Suprapubic skin (tissue), 4 donors: ENCODE data around the gene IMMP2L. TPM values are rescaled to one million over a fixed set of nuclear protein-coding genes. Genes with fewer than 3 reads are reported as not detected.

ENCODE experiments used
- DNase-seq, 2 donors: peaks; one replicate each; pipeline ENCODE4 v3.0.0-alpha.2; 2019; ENCODE audit warnings: low spot score in 2 of 2
- H3K27ac ChIP-seq: fragments of 200-600 bp; sonication (generic); one replicate; pipeline ENCODE4 v1.5.1; 2019
- H3K27me3 ChIP-seq: fragments of 200-600 bp; sonication (generic); one replicate; pipeline ENCODE4 v1.5.1; 2019
- H3K36me3 ChIP-seq: fragments of 200-600 bp; sonication (generic); one replicate; pipeline ENCODE4 v1.5.1; 2019
- H3K4me1 ChIP-seq: fragments of 200-600 bp; sonication (generic); one replicate; pipeline ENCODE4 v1.5.1; 2019
- H3K4me3 ChIP-seq: fragments of 200-600 bp; sonication (generic); one replicate; pipeline ENCODE4 v1.5.1; 2019; ENCODE audit warnings: mild to moderate bottlenecking
- H3K9me3 ChIP-seq: fragments of 200-600 bp; sonication (generic); one replicate; pipeline ENCODE4 v1.5.1; 2019
- EP300 ChIP-seq: sonication (generic); formaldehyde crosslinking; IDR thresholded peaks from one replicate; pipeline ENCODE4 v1.6.1; 2017; ENCODE audit warnings: antibody characterized with exemption
- POLR2A ChIP-seq, 2 donors: fragments of 450-650 bp; IDR thresholded peaks; one replicate each; pipeline ENCODE4 v1.6.1; 2017; ENCODE audit warnings: antibody characterized with exemption in 2 of 2, mild to moderate bottlenecking in 2 of 2, moderate library complexity in 2 of 2
- POLR2AphosphoS5 ChIP-seq, 3 donors: sonication (generic); formaldehyde crosslinking; IDR thresholded peaks; one replicate each; pipeline ENCODE4 v1.6.1; 2017; ENCODE audit warnings: antibody characterized with exemption in 3 of 3
- WGBS: methylation state at CpG from one replicate; pipeline ENCODE4 v1.1.5; 2018; 5-methylcytosine and 5-hydroxymethylcytosine counted together
- total RNA-seq, 4 donors: library from RNA; depleted of rRNA; stranded (reverse); fragments of >200 nt; gene quantifications; one replicate each; pipeline ENCODE4 v1.1.0, GENCODE V29; 2016
- TF ChIP-seq, protein P1 (sequence below), 2 donors: fragments of 200-600 bp in 1 of 2; fragments of 450-650 bp in 1 of 2; sonication (generic) in 1 of 2; IDR thresholded peaks; one replicate each; pipeline ENCODE4 v1.5.1; 2016 to 2019; ENCODE audit warnings: antibody characterized with exemption in 2 of 2, mild to moderate bottlenecking in 1 of 2, moderate library complexity in 1 of 2

The IMMP2L gene
- total RNA-seq, 4 donors from 2014 or later: 10.6 to 20.6 (median 14.6) TPM

DNA sequence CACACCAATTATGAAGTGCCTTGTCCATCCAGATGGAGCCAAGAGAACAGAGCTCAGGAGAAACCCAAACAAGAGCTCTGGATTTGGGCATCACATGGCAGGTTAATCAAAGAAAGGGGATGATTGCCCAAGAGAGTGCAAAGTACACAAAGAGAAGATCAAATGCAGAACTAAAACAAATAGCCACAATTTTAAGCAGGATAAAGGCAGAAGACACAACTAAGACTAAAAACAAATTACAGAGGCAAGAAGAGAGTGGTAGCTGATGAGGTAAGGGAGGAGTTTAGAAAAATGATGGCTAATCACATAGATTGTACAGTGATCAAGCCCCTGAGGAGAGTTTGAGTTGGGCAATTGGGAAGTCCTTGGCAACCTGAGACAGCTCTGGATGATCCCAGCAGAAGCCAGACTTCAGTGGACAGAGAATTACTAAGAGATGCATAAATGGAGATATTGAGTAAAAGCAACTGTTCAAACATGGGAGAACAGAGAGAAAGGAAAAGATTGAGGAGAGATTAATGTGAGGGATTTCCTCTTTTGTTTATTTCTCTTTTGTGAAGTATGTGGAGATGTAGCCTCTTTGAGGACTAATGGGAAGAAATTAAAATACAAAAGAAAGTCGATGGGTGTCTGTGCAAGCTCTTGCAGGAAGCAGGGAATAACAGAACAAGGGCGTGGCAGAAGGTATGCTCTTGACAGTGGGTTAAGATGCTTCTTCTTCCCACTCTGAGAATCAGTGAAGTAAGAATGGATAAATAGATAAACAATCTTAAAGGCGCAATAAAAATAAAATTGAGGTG lies 369.5 kb downstream of the IMMP2L start:
- H3K27ac ChIP-seq: no peak overlapping the region
- 87% methylated on average over 3 of the region's 3 CpGs for WGBS
- no peak overlapping the region for H3K4me3 ChIP-seq
- TF ChIP-seq POLR2AphosphoS5 (IDR thresholded peaks at IDR 0.05): no peak
- TF ChIP-seq POLR2A (IDR thresholded peaks at IDR 0.05): no peak
- TF ChIP-seq EP300: no peak
- TF ChIP-seq, protein P1, sequence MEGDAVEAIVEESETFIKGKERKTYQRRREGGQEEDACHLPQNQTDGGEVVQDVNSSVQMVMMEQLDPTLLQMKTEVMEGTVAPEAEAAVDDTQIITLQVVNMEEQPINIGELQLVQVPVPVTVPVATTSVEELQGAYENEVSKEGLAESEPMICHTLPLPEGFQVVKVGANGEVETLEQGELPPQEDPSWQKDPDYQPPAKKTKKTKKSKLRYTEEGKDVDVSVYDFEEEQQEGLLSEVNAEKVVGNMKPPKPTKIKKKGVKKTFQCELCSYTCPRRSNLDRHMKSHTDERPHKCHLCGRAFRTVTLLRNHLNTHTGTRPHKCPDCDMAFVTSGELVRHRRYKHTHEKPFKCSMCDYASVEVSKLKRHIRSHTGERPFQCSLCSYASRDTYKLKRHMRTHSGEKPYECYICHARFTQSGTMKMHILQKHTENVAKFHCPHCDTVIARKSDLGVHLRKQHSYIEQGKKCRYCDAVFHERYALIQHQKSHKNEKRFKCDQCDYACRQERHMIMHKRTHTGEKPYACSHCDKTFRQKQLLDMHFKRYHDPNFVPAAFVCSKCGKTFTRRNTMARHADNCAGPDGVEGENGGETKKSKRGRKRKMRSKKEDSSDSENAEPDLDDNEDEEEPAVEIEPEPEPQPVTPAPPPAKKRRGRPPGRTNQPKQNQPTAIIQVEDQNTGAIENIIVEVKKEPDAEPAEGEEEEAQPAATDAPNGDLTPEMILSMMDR (IDR thresholded peaks at IDR 0.05): no peak
- H3K4me1 ChIP-seq: no peaks in the 10 kb centered on the region
- no peaks in the 10 kb centered on the region for H3K36me3 ChIP-seq
- no peaks in the 10 kb centered on the region for H3K27me3 ChIP-seq
- no peaks in the 10 kb centered on the region for H3K9me3 ChIP-seq
- DNase-seq: no peak

DNA sequence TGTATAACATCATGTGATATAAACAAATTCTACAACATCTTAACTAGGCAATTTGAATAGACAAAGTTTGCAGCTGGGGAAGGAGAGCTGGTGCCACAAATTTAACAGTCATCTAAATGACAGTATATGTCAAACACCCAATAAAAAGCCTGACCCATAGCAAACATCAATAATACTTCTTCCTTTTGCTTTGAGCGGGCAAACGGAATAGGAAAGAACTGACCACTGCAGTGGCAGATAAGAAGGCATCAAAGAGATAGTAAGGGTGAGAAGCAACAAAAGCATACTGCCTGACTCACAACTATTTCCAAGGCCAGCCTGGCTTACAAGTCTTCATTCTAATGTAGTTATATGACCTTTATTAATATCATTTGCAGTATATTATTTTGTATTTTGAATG lies 371.5 kb downstream of the IMMP2L start:
- TF ChIP-seq POLR2AphosphoS5 (IDR thresholded peaks at IDR 0.05) (no peak), EP300 (no peak), POLR2A (IDR thresholded peaks at IDR 0.05) (no peak)
- TF ChIP-seq, protein P1 (IDR thresholded peaks at IDR 0.05): no peak
- no peak for DNase-seq
- Histone ChIP-seq H3K9me3 (no peaks in the 10 kb centered on the region), H3K36me3 (no peaks in the 10 kb centered on the region), H3K4me3 (no peak overlapping the region), H3K4me1 (no peaks in the 10 kb centered on the region), H3K27ac (no peak overlapping the region), H3K27me3 (no peaks in the 10 kb centered on the region)
- 89% methylated on average over 2 of the region's 2 CpGs for WGBS

- H3K27me3 ChIP-seq: no peaks in the 10 kb centered on the region
- no peaks in the 10 kb centered on the region for H3K4me1 ChIP-seq
- no peak for TF ChIP-seq POLR2A (IDR thresholded peaks at IDR 0.05)
- TF ChIP-seq POLR2AphosphoS5 (IDR thresholded peaks at IDR 0.05): no peak
- no peak for TF ChIP-seq EP300
- TF ChIP-seq, protein P1 (IDR thresholded peaks at IDR 0.05): no peak
- no peak for DNase-seq
- 86% methylated on average over 3 of the region's 3 CpGs for WGBS
- H3K27ac ChIP-seq: no peak overlapping the region
- H3K9me3 ChIP-seq: no peaks in the 10 kb centered on the region
- no peak overlapping the region for H3K4me3 ChIP-seq
- H3K36me3 ChIP-seq: no peaks in the 10 kb centered on the region
Observed at GRCh38 chr7:111184987-111185386, 377.3 kb downstream of the IMMP2L start.

GRCh38 chr7:111183321-111183720 lies 379.0 kb downstream of the IMMP2L start:
- Histone ChIP-seq H3K4me1 (no peaks in the 10 kb centered on the region), H3K9me3 (peaks cover 3% of the 10 kb centered on the region), H3K27me3 (no peaks in the 10 kb centered on the region), H3K27ac (no peak overlapping the region), H3K4me3 (no peak overlapping the region), H3K36me3 (no peaks in the 10 kb centered on the region)
- DNase-seq: no peak
- TF ChIP-seq EP300: no peak
- no peak for TF ChIP-seq POLR2AphosphoS5 (IDR thresholded peaks at IDR 0.05)
- no peak for TF ChIP-seq POLR2A (IDR thresholded peaks at IDR 0.05)
- TF ChIP-seq, protein P1 (IDR thresholded peaks at IDR 0.05): no peak

GRCh38 chr7:111180338-111180737 lies 382.0 kb downstream of the IMMP2L start:
- H3K36me3 ChIP-seq: no peaks in the 10 kb centered on the region
- no peaks in the 10 kb centered on the region for H3K27me3 ChIP-seq
- no peak for DNase-seq
- TF ChIP-seq, protein P1 (IDR thresholded peaks at IDR 0.05): no peak
- no peak for TF ChIP-seq EP300
- TF ChIP-seq POLR2AphosphoS5 (IDR thresholded peaks at IDR 0.05): no peak
- no peak for TF ChIP-seq POLR2A (IDR thresholded peaks at IDR 0.05)
- no peak overlapping the region for H3K4me3 ChIP-seq
- H3K4me1 ChIP-seq: no peaks in the 10 kb centered on the region
- 96% methylated on average over 1 of the region's 1 CpG for WGBS
- H3K27ac ChIP-seq: no peak overlapping the region
- peaks cover 3% of the 10 kb centered on the region for H3K9me3 ChIP-seq
